HCT116 (cell line): Measurements from ENCODE around the gene DPY19L3. TPM values are rescaled to one million over a fixed set of nuclear protein-coding genes. Genes with fewer than 3 reads are reported as not detected.

Experiments
- ATAC-seq: fragments of 200-7000 bp; cut with Tn5 transposase; 2 replicates; pipeline ENCODE4 v1.9.1; 2020; ENCODE audit warnings: mild to moderate bottlenecking, moderate library complexity
- BruUV-seq: library from RNA; stranded (reverse); fragments of 400-500 nt; replicated peaks from 2 replicates; lab custom pipeline; 2021; lab: Mats Ljungman, UMichigan
- CTCF ChIA-PET: fragments of 300-600 bp; sonication (Branson Sonifier 250); formaldehyde crosslinking; loops from one replicate; lab custom pipeline; 2021; ENCODE audit warnings: antibody characterized with exemption; lab: Charles Lee
- POLR2A ChIA-PET: fragments of 300-600, 350-600 bp; sonication (Branson Sonifier 250); formaldehyde crosslinking; loops from one replicate; lab custom pipeline; 2021; ENCODE audit warnings: antibody characterized with exemption; lab: Charles Lee
- RAD21 ChIA-PET, 2 experiments: fragments of 300-600 bp; sonication (Branson Sonifier 250); formaldehyde crosslinking; loops; one replicate each; lab custom pipeline; 2023; ENCODE audit warnings: low total read pairs in 2 of 2; ENCODE audit not compliant: uncharacterized antibody in 2 of 2, unreplicated experiment in 2 of 2, low non-redundant PET in 1 of 2; lab: Charles Lee
- DNase-seq: peaks from one replicate; pipeline ENCODE4 v3.0.0-alpha.2; 2010; ENCODE audit warnings: low read depth, low spot score
- H2AFZ ChIP-seq: fragments of 200-600 bp; shearing (Covaris generic), sonication (generic); 2 replicates; pipeline ENCODE4 v1.6.1; 2017; ENCODE audit warnings: low read depth, mixed run types, mixed read lengths, antibody characterized with exemption, low read length; ENCODE audit not compliant: poor library complexity, severe bottlenecking
- H3K27ac ChIP-seq: 2 replicates; pipeline ENCODE4 v1.5.1; 2012; ENCODE audit warnings: low read depth, low read length
- H3K27me3 ChIP-seq: fragments of 200-600 bp; sonication (generic); 2 replicates; pipeline ENCODE4 v1.6.1; 2016; ENCODE audit warnings: mixed run types, low read length, mixed read lengths; ENCODE audit not compliant: insufficient read depth
- H3K36me3 ChIP-seq, 2 experiments: fragments of 200-500 bp in 1 of 2; fragments of 200-600 bp in 1 of 2; sonication (Bioruptor generic) in 1 of 2; sonication (generic) in 1 of 2; 2 replicates each; pipeline versions ENCODE4 v1.5.1 to v1.6.1; 2014 to 2016; ENCODE audit warnings: low read length in 2 of 2, inconsistent platforms in 1 of 2, mixed read lengths in 1 of 2, mixed run types in 1 of 2; ENCODE audit not compliant: insufficient read depth in 2 of 2, control insufficient read depth in 1 of 2
- H3K4me1 ChIP-seq, 2 experiments: fragments of 200-600 bp in 1 of 2; sonication (generic) in 1 of 2; 2 replicates each; pipeline versions ENCODE4 v1.5.1 to v1.6.1; 2012 to 2017; ENCODE audit warnings: low read length in 2 of 2, inconsistent platforms in 1 of 2, mild to moderate bottlenecking in 1 of 2, mixed read lengths in 1 of 2, mixed run types in 1 of 2, moderate library complexity in 1 of 2; ENCODE audit not compliant: insufficient read depth in 2 of 2, control insufficient read depth in 1 of 2
- H3K4me2 ChIP-seq: fragments of 200-600 bp; sonication (generic); 2 replicates; pipeline ENCODE4 v1.6.1; 2017; ENCODE audit warnings: mixed run types, low read length, mixed read lengths
- H3K4me3 ChIP-seq, 2 experiments: fragments of 200-600 bp in 1 of 2; sonication (generic) in 1 of 2; replicated peaks in 1 of 2; 2 replicates each; pipeline ENCODE4 v1.5.1; 2011 to 2016; ENCODE audit warnings: low read length in 2 of 2, control low read depth in 1 of 2, low read depth in 1 of 2, mild to moderate bottlenecking in 1 of 2, mixed read lengths in 1 of 2, mixed run types in 1 of 2
- H3K79me2 ChIP-seq: fragments of 200-600 bp; sonication (generic); 2 replicates; pipeline ENCODE4 v1.6.1; 2017; ENCODE audit warnings: mild to moderate bottlenecking, mixed run types, low read length, moderate library complexity, mixed read lengths; ENCODE audit not compliant: insufficient read depth
- H3K9ac ChIP-seq: fragments of 200-600 bp; sonication (generic); 2 replicates; pipeline ENCODE4 v1.6.1; 2016; ENCODE audit warnings: low read length, mixed read lengths
- H3K9me2 ChIP-seq: fragments of 200-600 bp; sonication (generic), shearing (Covaris generic); 2 replicates; pipeline ENCODE4 v1.6.1; 2017; ENCODE audit warnings: mixed run types, mild to moderate bottlenecking, moderate library complexity; ENCODE audit not compliant: insufficient read depth
- H3K9me3 ChIP-seq, 2 experiments: fragments of 200-500 bp in 1 of 2; fragments of 200-600 bp in 1 of 2; sonication (Bioruptor generic) in 1 of 2; sonication (generic) in 1 of 2; 2 replicates each; pipeline ENCODE4 v1.6.1; 2014 to 2017; ENCODE audit warnings: low read length in 2 of 2, mixed read lengths in 2 of 2, inconsistent platforms in 1 of 2, low read depth in 1 of 2, mild to moderate bottlenecking in 1 of 2, mixed run types in 1 of 2, moderate library complexity in 1 of 2; ENCODE audit not compliant: control insufficient read depth in 1 of 2, insufficient read depth in 1 of 2
- H4K20me1 ChIP-seq: fragments of 200-600 bp; sonication (generic), shearing (Covaris generic); 2 replicates; pipeline ENCODE4 v1.6.1; 2017; ENCODE audit warnings: mixed run types, mild to moderate bottlenecking, moderate library complexity; ENCODE audit not compliant: insufficient read depth
- ATF3 ChIP-seq: IDR thresholded peaks from 2 replicates; pipeline ENCODE4 v1.6.1; 2012
- EZH2 ChIP-seq: fragments of 200-600 bp; sonication (generic); IDR thresholded peaks from 2 replicates; pipeline ENCODE4 v1.6.1; 2017; ENCODE audit warnings: antibody characterized with exemption, mixed run types
- EZH2phosphoT487 ChIP-seq: fragments of 200-600 bp; IDR thresholded peaks from 2 replicates; pipeline ENCODE4 v1.6.1; 2018; ENCODE audit warnings: antibody characterized with exemption, borderline replicate concordance
- FOSL1 ChIP-seq: IDR thresholded peaks from 2 replicates; pipeline ENCODE4 v1.6.1; 2012; ENCODE audit warnings: low read depth
- POLR2A ChIP-seq: IDR thresholded peaks from 2 replicates; pipeline ENCODE4 v1.7.0; 2011; ENCODE audit warnings: borderline replicate concordance; ENCODE audit not compliant: insufficient read depth, insufficient read length; ENCODE audit errors: extremely low read depth
- POLR2AphosphoS5 ChIP-seq: IDR thresholded peaks from 2 replicates; pipeline ENCODE4 v1.6.1; 2011; ENCODE audit warnings: mild to moderate bottlenecking, low read depth, low read length, moderate library complexity
- RAD21 ChIP-seq: IDR thresholded peaks from 2 replicates; pipeline ENCODE4 v1.6.1; 2012; ENCODE audit warnings: low read depth, mild to moderate bottlenecking
- SIN3A ChIP-seq: IDR thresholded peaks from 2 replicates; pipeline ENCODE4 v1.6.1; 2012; ENCODE audit warnings: low read depth
- SP1 ChIP-seq: IDR thresholded peaks from 2 replicates; pipeline ENCODE4 v1.6.1; 2012; ENCODE audit warnings: low read depth
- ZFX ChIP-seq: fragments of 450-650 bp; IDR thresholded peaks from 2 replicates; pipeline ENCODE4 v1.6.1; 2017
- ZNF274 ChIP-seq: fragments of 200-500 bp; sonication (Bioruptor generic); IDR thresholded peaks from 2 replicates; pipeline ENCODE4 v1.6.1; 2014; ENCODE audit warnings: mild to moderate bottlenecking, low read depth, low read length, inconsistent platforms
- intact Hi-C: fragments of 100-400 bp; cut with micrococcal nuclease; formaldehyde crosslinking; loops from 2 replicates; pipeline ENCODE4 v1.10.0; 2022
- total RNA-seq: library from RNA; stranded (reverse); gene quantifications from one replicate; pipeline ENCODE4 v1.2.1, GENCODE V29; 2021; ENCODE audit not compliant: unreplicated experiment
- TF ChIP-seq, protein P1 (sequence below): IDR thresholded peaks from 2 replicates; pipeline ENCODE4 v1.6.1; 2012; ENCODE audit warnings: low read depth
- TF ChIP-seq, protein P2 (sequence below): IDR thresholded peaks from 2 replicates; pipeline ENCODE4 v1.6.1; 2012
- TF ChIP-seq, protein P3 (sequence below), 3 experiments: fragments of 200-600 bp in 1 of 3; sonication (generic) in 1 of 3; IDR thresholded peaks in 2 of 3; conservative IDR thresholded peaks in 1 of 3; 2 replicates each; pipeline ENCODE4 v1.5.1; 2012 to 2017; ENCODE audit warnings: low read depth in 2 of 3, low read length in 2 of 3, antibody characterized with exemption in 1 of 3, borderline replicate concordance in 1 of 3, control low read depth in 1 of 3, mild to moderate bottlenecking in 1 of 3, mixed read lengths in 1 of 3, mixed run types in 1 of 3, moderate library complexity in 1 of 3; ENCODE audit not compliant: insufficient read depth in 1 of 3

The DPY19L3 gene
- total RNA-seq, 1 experiment from 2014 or later = 14.5 TPM

- Histone ChIP-seq H3K4me2 (no peak overlapping the region), H3K27ac (no peak overlapping the region), H3K36me3 (peaks cover 25 to 26% of the 10 kb centered on the region in 2 experiments; a peak in 3 of 4 replicates), H3K9me2 (no peaks in the 10 kb centered on the region), H2AFZ (no peak overlapping the region), H3K9ac (no peak overlapping the region), H3K79me2 (peaks cover 87% of the 10 kb centered on the region), H3K4me1 (no peaks in the 10 kb centered on the region), H3K27me3 (no peaks in the 10 kb centered on the region), H4K20me1 (no peaks in the 10 kb centered on the region; the same call in 1 of the 2 replicates), H3K9me3 (no peaks in the 10 kb centered on the region), H3K4me3 (no peak overlapping the region)
- DNase-seq = no peak
- ATAC-seq = no peak
- intact Hi-C loops = no loop called here
- RAD21 ChIA-PET = no interaction called here
- TF ChIP-seq SIN3A (no peak), EZH2 (no peak), ZNF274 (no peak), ATF3 (no peak), SP1 (no peak), FOSL1 (no peak), RAD21 (no peak), POLR2A (no peak), EZH2phosphoT487 (no peak), ZFX (no peak), POLR2AphosphoS5 (no peak)
- TF ChIP-seq, protein P1, sequence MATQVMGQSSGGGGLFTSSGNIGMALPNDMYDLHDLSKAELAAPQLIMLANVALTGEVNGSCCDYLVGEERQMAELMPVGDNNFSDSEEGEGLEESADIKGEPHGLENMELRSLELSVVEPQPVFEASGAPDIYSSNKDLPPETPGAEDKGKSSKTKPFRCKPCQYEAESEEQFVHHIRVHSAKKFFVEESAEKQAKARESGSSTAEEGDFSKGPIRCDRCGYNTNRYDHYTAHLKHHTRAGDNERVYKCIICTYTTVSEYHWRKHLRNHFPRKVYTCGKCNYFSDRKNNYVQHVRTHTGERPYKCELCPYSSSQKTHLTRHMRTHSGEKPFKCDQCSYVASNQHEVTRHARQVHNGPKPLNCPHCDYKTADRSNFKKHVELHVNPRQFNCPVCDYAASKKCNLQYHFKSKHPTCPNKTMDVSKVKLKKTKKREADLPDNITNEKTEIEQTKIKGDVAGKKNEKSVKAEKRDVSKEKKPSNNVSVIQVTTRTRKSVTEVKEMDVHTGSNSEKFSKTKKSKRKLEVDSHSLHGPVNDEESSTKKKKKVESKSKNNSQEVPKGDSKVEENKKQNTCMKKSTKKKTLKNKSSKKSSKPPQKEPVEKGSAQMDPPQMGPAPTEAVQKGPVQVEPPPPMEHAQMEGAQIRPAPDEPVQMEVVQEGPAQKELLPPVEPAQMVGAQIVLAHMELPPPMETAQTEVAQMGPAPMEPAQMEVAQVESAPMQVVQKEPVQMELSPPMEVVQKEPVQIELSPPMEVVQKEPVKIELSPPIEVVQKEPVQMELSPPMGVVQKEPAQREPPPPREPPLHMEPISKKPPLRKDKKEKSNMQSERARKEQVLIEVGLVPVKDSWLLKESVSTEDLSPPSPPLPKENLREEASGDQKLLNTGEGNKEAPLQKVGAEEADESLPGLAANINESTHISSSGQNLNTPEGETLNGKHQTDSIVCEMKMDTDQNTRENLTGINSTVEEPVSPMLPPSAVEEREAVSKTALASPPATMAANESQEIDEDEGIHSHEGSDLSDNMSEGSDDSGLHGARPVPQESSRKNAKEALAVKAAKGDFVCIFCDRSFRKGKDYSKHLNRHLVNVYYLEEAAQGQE = no peak
- TF ChIP-seq, protein P2, sequence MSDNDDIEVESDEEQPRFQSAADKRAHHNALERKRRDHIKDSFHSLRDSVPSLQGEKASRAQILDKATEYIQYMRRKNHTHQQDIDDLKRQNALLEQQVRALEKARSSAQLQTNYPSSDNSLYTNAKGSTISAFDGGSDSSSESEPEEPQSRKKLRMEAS = no peak
- TF ChIP-seq, protein P3, sequence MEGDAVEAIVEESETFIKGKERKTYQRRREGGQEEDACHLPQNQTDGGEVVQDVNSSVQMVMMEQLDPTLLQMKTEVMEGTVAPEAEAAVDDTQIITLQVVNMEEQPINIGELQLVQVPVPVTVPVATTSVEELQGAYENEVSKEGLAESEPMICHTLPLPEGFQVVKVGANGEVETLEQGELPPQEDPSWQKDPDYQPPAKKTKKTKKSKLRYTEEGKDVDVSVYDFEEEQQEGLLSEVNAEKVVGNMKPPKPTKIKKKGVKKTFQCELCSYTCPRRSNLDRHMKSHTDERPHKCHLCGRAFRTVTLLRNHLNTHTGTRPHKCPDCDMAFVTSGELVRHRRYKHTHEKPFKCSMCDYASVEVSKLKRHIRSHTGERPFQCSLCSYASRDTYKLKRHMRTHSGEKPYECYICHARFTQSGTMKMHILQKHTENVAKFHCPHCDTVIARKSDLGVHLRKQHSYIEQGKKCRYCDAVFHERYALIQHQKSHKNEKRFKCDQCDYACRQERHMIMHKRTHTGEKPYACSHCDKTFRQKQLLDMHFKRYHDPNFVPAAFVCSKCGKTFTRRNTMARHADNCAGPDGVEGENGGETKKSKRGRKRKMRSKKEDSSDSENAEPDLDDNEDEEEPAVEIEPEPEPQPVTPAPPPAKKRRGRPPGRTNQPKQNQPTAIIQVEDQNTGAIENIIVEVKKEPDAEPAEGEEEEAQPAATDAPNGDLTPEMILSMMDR (IDR thresholded peaks at IDR 0.05 in 2 of 3, conservative IDR thresholded peaks at IDR 0.05 in 1 of 3; ENCODE audit: borderline replicate concordance in 1 of 3, insufficient read depth in 1 of 3, low read depth in 2 of 3, low read length in 2 of 3) = no peak
- POLR2A ChIA-PET = no interaction called here
- no TSS peak for BruUV-seq
- CTCF ChIA-PET = no interaction called here
Observed at GRCh38 chr19:32364040-32364439, 41.5 kb upstream of the DPY19L3 start.
